Skin of body (tissue), 2 donors: ENCODE results near the gene ARMC6. TPM values are rescaled to one million over a fixed set of nuclear protein-coding genes. Genes with fewer than 3 reads are reported as not detected.
"Not testable (repeated sequence)": the region's sequence is repeated elsewhere in the genome, so short reads cannot be mapped to it uniquely, and the experiment has no call there.

Source experiments
- DNase-seq: peaks from one replicate; lab custom pipeline; 2025; lab: John Stamatoyannopoulos, UW
- total RNA-seq: library from RNA; depleted of rRNA; stranded (reverse); fragments of >200 nt; gene quantifications from one replicate; pipeline ENCODE4 v1.2.3, GENCODE V29; 2014

The ARMC6 gene
- total RNA-seq, 1 donor from 2014 or later = 15.5 TPM

DNA sequence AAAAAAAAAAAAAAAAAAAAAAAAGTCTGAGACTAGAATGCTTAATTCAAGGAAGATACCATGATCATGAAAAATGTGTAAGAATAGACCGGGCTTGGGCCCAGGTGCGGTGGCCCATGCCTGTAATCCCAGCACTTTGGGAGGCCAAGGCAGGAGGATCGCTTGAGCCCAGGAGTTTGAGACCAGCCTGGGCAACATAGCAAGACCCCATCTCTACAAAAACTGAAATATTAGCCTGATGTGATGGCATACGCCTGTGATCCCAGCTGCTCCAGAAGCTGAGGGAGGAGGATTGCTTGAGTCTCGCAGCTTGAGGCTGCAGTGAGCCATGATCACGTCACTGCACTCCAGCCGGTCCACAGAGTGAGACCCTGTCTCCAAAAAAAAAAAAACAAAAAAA is 73.5 kb downstream of the ARMC6 start:
- not testable (repeated sequence) for DNase-seq

- no peak for DNase-seq
Measured at GRCh38 chr19:19107654-19108053, 74.3 kb downstream of the ARMC6 start.

Other genes starting within 250 kb of the ARMC6 start
- gene COMP, start 242.3 kb upstream of the ARMC6 start, total RNA-seq = 10.9 TPM
- gene UPF1, start 201.6 kb upstream of the ARMC6 start, total RNA-seq = 46.7 TPM
- gene CERS1, start 137.4 kb upstream of the ARMC6 start, total RNA-seq = 2.5 TPM
- gene COPE, start 114.2 kb upstream of the ARMC6 start, total RNA-seq = 54.6 TPM
- 31.8 TPM for gene DDX49, start 113.9 kb upstream of the ARMC6 start, total RNA-seq
- 18.8 TPM for gene HOMER3, start 92.4 kb upstream of the ARMC6 start, total RNA-seq
- 33.5 TPM for gene SUGP2, start 86 bp upstream of the ARMC6 start, total RNA-seq
- gene SLC25A42, start 30.4 kb downstream of the ARMC6 start, total RNA-seq = 6.7 TPM
- 9.7 TPM for gene TMEM161A, start 104.9 kb downstream of the ARMC6 start, total RNA-seq
- 0.49 TPM for gene MEF2B, start 136.7 kb downstream of the ARMC6 start, total RNA-seq
- gene BORCS8, start 158.5 kb downstream of the ARMC6 start, total RNA-seq = 4.9 TPM
- gene RFXANK, start 158.7 kb downstream of the ARMC6 start, total RNA-seq = 34.1 TPM
- 6.7 TPM for gene NR2C2AP, start 169.8 kb downstream of the ARMC6 start, total RNA-seq
- 0.49 TPM for gene NCAN, start 178.4 kb downstream of the ARMC6 start, total RNA-seq
- gene TM6SF2, start 239.7 kb downstream of the ARMC6 start, total RNA-seq = 0.39 TPM